Hematopoietic multipotent progenitor cell treated with erythropoietin and hydrocortisone succinate and interleukin-3 and kit ligand, for 8 days (in vitro differentiated cells): ENCODE data around the gene EHBP1.
"Not testable (repeated sequence)": the region's sequence is repeated elsewhere in the genome, so short reads cannot be mapped to it uniquely, and the experiment has no call there.

Source experiments
- DNase-seq: peaks from one replicate; pipeline ENCODE4 v3.0.0-alpha.2; 2015

EHBP1 gene

GRCh38 chr2:62705859-62706720, 577 bp downstream of the EHBP1 start:
- peak; percentile 30 for DNase-seq

GRCh38 chr2:62706721-62707521, 1.4 kb downstream of the EHBP1 start:
- no peak for DNase-seq

DNA sequence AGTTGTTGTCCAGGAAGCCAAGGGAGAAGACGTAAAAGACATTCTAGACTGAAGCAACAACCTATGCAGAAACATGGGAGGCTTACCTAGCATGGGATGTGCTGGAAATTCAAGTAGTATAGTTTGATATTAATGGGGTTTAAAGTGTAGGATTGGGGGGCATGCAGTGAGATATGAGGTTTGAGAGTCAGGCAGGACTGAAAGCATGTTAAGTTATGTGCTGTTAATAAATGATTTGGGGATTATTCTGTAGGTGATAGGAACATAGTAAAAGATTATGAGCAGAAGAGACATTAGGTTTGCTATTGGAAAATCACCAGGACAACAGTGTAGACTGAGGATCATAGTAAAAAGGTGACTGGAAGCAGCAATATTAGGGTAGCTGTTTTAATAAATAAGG, 3.2 kb downstream of the EHBP1 start:
- DNase-seq: no peak

GRCh38 chr2:62711832-62712494, 6.5 kb downstream of the EHBP1 start:
- DNase-seq: no peak

GRCh38 chr2:62713196-62713595, 7.7 kb downstream of the EHBP1 start:
- DNase-seq: not testable (repeated sequence)

DNA sequence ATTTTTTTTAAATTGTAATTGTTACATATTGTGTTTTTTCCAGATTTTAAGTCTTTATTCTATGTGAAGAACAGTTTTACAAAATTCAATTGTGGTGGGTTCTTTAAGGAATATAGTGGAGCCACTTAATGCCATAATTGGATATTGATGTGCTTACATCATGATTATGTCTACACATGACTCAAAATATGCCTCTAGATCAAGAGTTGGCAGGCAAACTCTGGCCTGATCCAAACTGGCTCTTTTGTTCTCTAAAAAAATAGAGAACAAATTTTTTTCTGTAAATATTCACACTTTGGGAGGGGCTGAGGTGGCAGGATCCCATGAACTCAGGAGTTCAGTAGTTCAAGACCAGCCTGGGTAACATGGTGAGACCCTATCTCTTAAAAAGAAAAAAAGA, 8.3 kb downstream of the EHBP1 start:
- no peak for DNase-seq

DNA sequence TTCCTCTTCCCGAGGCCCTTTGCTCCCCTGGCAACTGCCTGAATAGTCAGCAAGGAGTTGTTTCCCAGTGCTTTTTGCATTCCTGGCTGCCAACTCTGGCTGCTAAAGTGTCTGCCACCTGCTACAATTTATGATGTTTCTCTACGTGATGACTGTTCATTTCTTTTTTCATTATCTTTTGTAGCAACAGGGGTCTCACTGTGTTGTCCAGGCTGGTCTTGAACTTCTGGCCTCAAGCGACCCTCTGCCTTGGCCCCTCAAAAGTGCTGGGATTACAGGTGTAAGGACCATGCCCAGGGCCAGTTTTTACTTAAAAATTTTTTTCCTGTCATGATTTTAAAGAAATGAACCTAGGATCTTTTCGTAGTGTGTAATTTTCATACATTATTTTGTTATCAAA, 11.3 kb downstream of the EHBP1 start:
- no peak for DNase-seq

DNA sequence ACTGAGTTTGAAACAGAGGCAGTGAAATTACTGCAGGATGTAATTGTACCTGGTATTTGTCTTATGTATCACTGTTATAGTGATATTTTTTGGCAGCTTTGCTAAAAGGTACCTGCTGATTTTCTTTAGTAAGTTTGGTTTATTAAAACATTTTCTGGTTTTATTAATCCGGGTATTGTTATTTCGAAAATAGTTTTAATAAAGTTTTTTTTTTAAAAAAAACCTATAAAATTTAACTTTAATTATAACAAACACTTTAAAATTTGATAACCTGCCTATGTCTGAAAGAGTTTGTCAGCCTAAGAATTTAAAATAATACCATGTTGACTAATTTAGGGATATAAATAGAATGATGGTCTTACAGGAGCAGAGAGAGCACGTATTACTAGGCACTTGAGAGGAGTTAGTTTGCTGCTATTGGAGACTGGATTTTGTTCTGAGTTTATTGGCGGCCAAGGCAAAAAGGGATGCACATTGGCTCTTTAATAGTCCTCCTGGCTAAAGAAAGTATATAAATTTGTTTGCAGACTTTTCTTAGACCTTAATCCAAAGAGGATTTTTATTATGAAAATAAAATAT, 12.1 kb downstream of the EHBP1 start:
- DNase-seq: no peak

DNA sequence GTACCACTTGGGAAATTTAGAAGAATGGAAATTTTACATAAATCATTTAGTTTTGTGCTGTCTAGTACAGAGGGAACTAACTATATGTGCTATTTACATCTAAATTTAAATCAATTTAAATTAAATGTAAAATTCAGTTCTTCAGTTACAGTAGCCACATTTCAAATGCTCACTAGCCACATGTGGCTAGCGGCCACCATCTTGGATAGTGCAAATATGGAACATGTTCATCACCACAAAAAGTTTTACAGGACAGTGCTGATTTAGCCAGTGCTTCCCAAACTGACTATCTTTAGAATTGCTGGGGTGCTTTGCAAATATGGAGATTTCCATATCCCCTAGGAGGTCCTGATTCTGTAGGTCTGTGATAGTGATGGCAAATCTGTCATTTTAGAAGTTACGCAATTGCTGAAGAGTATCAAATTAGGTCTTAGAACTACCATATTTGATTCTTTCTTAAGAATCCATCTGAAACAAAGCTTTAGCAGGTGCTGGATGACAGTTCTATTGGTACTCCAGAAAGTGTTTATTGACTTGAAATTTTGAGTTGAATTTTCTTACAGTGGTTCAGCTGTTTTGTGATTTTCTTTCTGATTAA, 12.8 kb downstream of the EHBP1 start:
- DNase-seq: no peak

DNA sequence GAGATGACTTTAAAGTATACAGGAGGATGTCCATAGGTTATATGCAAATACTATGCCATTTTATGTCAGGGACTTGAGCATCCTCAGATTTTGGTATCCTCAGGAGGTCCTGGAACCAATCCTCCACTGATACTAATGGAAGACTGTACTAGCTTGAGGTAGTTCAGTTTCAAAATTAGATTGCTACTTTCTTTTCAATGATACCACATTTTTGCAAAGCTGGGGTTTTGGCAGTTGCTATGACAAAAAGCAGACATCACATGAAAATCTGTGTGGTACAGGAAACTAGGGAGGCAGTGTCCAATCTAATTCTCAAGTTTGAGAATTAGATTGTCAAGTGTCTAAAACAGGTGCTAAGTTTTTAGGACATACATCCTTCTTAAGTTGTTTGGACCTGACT, 14.2 kb downstream of the EHBP1 start:
- no peak for DNase-seq

GRCh38 chr2:62722679-62723078, 17.2 kb downstream of the EHBP1 start:
- no peak for DNase-seq

DNA sequence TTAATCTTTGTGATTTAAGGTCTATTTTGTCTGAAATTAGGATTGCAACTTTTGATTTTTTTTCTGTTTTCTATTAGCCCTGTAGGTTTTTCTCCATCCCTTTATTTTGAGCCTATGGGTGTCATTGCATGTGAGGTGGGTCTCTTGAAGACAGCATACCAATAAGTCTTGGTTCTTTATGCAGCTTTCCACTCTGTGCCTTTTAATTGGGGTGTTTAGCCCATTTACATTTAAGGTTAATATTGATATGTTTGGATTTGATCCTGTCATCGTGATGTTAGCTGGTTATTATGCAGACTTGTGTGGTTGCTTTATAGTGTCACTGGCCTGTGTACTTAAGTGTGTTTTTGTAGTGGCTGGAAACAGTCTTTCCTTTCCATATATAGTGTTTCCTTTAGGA, 17.7 kb downstream of the EHBP1 start:
- no peak for DNase-seq

DNA sequence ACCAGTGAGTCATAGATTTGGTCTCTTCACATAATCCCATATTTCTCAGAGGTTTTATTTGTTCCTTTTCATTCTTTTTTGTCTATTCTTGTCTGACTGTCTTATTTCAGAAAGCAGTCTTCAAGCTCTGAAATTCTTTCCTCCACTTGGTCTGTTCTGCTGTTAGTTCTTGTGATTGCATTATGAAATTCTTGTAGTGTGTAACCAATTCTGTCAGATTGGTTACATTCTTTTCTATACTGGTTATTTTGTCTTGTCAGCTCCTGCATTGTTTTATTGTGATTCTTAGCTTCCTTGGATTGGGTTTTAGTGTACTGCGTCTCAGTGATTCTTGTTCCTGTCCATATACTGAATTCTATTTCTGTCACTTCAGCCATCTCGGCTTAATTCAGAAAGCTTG, 18.6 kb downstream of the EHBP1 start:
- DNase-seq: no peak

DNA sequence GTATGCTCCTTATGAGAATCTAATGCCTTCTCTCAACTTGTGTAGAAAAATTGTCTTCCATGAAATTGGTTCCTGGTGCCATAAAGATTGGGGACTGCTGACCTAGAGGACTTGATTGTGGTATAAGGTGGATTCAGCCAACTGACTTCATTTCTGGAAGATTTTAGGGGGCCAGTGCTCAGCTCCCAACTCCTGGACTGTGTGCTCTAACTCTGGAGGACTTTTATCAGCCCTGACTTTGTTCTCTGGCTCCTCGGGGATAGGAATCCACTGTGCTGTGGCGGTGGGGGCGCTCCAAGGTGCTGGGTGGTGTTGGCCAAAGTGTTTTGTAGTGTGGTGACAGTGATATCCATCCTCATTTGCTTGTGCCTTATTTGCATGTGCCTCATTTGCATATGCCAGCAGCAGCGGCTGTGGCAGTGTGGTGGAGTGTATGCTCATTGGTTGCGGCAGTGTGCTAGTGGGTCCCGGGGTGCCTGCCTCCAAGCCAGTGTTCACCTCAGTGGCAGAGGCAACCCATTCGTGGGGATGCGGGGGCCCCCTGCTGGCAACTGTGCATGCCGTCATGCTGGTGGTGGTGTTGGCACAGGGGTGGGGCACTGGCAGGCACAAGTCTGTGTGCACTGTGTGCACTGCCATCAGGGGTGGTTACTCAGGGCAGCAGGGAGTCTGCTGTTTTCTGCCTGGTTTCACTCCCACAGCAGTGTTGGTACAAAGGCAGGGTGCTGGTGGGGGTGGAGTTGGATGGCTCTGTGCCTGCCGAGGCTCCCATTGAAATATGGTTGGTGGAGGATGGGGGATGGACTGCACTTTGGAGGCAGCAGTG, 19.6 kb downstream of the EHBP1 start:
- DNase-seq: peak; percentile 64

GRCh38 chr2:62725712-62726055, 20.2 kb downstream of the EHBP1 start:
- DNase-seq: no peak

DNA sequence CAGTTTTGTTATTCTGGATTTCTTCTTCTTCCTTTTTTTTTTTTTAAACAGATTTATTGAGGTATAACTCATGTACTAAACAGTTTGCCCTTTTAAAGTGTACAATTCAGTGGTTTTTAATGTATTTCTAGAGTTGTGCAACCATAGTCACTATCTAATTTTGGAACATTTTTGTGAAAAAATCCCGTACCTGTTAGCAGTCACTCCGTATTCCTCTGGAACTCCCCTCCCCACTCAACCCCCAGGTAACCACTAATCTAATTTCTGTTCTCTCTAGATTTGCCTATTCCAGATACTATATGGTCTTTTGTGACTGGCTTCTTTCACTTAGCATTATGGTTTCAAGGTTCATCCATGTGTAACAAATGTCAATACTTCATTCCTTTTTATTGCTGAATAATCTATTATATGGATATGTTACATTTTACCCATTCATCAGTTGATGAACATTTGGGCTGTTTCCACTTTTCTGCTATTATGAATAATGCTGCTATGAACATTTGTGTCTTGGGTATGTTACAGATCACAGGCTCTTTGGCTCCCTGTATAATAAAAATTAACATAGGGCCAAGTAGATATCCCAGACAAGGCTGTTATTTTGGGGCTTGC, 21.9 kb downstream of the EHBP1 start:
- DNase-seq: no peak

- no peak for DNase-seq
These were observed 22.5 kb downstream of the EHBP1 start for GRCh38 chr2:62727876-62728566.

- DNase-seq: no peak
These were observed 25.8 kb downstream of the EHBP1 start for GRCh38 chr2:62731275-62731674.

GRCh38 chr2:62732262-62732777, 26.8 kb downstream of the EHBP1 start:
- DNase-seq: no peak

GRCh38 chr2:62733546-62733945, 28.0 kb downstream of the EHBP1 start:
- no peak for DNase-seq
